Hepatocyte (in vitro differentiated cells): Measurements from ENCODE around the gene CDCA7L.

Source experiments
- EZH2 ChIP-seq: fragments of 200-600 bp; sonication (generic); IDR thresholded peaks from 2 replicates; pipeline ENCODE4 v1.6.1; 2016; ENCODE audit warnings: antibody characterized with exemption, mild to moderate bottlenecking, borderline replicate concordance
- EZH2phosphoT487 ChIP-seq: fragments of 200-600 bp; sonication (generic); IDR thresholded peaks from one replicate; pipeline ENCODE4 v1.6.1; 2018; ENCODE audit warnings: antibody characterized with exemption, mild to moderate bottlenecking, low read depth, moderate library complexity; ENCODE audit not compliant: unreplicated experiment, severe bottlenecking
- TF ChIP-seq, protein P1 (sequence below): fragments of 200-600 bp; sonication (generic); IDR thresholded peaks from 2 replicates; pipeline ENCODE4 v1.5.1; 2016; ENCODE audit warnings: antibody characterized with exemption, mild to moderate bottlenecking; ENCODE audit not compliant: poor library complexity

DNA sequence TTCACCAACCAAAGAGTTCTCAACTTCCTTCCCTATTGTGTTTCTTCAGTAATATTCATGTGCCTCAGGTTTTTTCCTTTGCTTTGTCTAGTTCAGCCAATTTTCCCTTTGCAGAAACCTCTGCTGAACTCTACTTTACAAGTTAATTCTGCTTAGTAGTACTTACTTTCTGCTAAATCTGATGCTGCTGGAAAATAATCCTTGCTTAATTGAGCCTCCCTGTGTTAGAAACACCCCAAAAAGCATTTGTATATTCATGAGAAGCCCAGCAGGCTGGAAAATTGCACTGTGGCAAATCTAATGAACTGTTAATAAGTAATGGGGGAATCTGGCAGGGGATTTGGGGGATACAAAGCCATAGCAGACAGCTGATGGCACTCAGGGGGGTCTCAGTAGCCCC lies 78.5 kb downstream of the CDCA7L start:
- TF ChIP-seq, protein P1, sequence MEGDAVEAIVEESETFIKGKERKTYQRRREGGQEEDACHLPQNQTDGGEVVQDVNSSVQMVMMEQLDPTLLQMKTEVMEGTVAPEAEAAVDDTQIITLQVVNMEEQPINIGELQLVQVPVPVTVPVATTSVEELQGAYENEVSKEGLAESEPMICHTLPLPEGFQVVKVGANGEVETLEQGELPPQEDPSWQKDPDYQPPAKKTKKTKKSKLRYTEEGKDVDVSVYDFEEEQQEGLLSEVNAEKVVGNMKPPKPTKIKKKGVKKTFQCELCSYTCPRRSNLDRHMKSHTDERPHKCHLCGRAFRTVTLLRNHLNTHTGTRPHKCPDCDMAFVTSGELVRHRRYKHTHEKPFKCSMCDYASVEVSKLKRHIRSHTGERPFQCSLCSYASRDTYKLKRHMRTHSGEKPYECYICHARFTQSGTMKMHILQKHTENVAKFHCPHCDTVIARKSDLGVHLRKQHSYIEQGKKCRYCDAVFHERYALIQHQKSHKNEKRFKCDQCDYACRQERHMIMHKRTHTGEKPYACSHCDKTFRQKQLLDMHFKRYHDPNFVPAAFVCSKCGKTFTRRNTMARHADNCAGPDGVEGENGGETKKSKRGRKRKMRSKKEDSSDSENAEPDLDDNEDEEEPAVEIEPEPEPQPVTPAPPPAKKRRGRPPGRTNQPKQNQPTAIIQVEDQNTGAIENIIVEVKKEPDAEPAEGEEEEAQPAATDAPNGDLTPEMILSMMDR, result no peak
- TF ChIP-seq EZH2phosphoT487, result no peak
- no peak for TF ChIP-seq EZH2
